Measurements from ENCODE around the gene PAK5.

The PAK5 gene

GRCh38 chr20:9815632-9816031 lies 23.2 kb downstream of the PAK5 start:
- Mint-ChIP-seq H3K9me3 (no peaks in the 10 kb centered on the region), H3K4me3 (no peak overlapping the region)
- no peak for ATAC-seq

GRCh38 chr20:9810738-9811137 lies 28.1 kb downstream of the PAK5 start:
- no peak for ATAC-seq

More at GRCh38 chr20:9815632-9816031, 23.2 kb downstream of the PAK5 start:
- Mint-ChIP-seq H3K27me3 (no peaks in the 10 kb centered on the region), H3K36me3 (no peaks in the 10 kb centered on the region), H3K27ac (no peak overlapping the region), H3K4me1 (no peaks in the 10 kb centered on the region)

GRCh38 chr20:9809271-9809670 lies 29.6 kb downstream of the PAK5 start:
- ATAC-seq, result no peak
- no peaks in the 10 kb centered on the region for H3K4me1 Mint-ChIP-seq

More at GRCh38 chr20:9810738-9811137, 28.1 kb downstream of the PAK5 start:
- H3K9me3 Mint-ChIP-seq, result peaks cover 3% of the 10 kb centered on the region
- no peaks in the 10 kb centered on the region for H3K4me1 Mint-ChIP-seq
- no peaks in the 10 kb centered on the region for H3K27me3 Mint-ChIP-seq
- H3K36me3 Mint-ChIP-seq, result no peaks in the 10 kb centered on the region
- no peak overlapping the region for H3K4me3 Mint-ChIP-seq
- H3K27ac Mint-ChIP-seq, result no peak overlapping the region

GRCh38 chr20:9808166-9808565 lies 30.7 kb downstream of the PAK5 start:
- no peak for ATAC-seq
- no peak overlapping the region for H3K27ac Mint-ChIP-seq
- no peaks in the 10 kb centered on the region for H3K4me1 Mint-ChIP-seq
- no peaks in the 10 kb centered on the region for H3K36me3 Mint-ChIP-seq
- no peaks in the 10 kb centered on the region for H3K27me3 Mint-ChIP-seq
- H3K4me3 Mint-ChIP-seq, result no peak overlapping the region
- peaks cover 3% of the 10 kb centered on the region for H3K9me3 Mint-ChIP-seq

More at GRCh38 chr20:9809271-9809670, 29.6 kb downstream of the PAK5 start:
- Mint-ChIP-seq H3K27ac (no peak overlapping the region), H3K9me3 (peaks cover 3% of the 10 kb centered on the region), H3K36me3 (no peaks in the 10 kb centered on the region), H3K4me3 (no peak overlapping the region), H3K27me3 (no peaks in the 10 kb centered on the region)

GRCh38 chr20:9807136-9807535 lies 31.7 kb downstream of the PAK5 start:
- Mint-ChIP-seq H3K27ac (no peak overlapping the region), H3K4me3 (no peak overlapping the region), H3K36me3 (no peaks in the 10 kb centered on the region), H3K4me1 (no peaks in the 10 kb centered on the region), H3K9me3 (peaks cover 3% of the 10 kb centered on the region), H3K27me3 (no peaks in the 10 kb centered on the region)
- no peak for ATAC-seq

GRCh38 chr20:9800421-9800820 lies 38.5 kb downstream of the PAK5 start:
- Mint-ChIP-seq H3K4me3 (no peak overlapping the region), H3K4me1 (no peaks in the 10 kb centered on the region), H3K9me3 (peaks cover 11% of the 10 kb centered on the region), H3K36me3 (no peaks in the 10 kb centered on the region), H3K27me3 (no peaks in the 10 kb centered on the region), H3K27ac (no peak overlapping the region)
- ATAC-seq, result no peak

- Mint-ChIP-seq H3K27ac (no peak overlapping the region), H3K36me3 (no peaks in the 10 kb centered on the region), H3K27me3 (no peaks in the 10 kb centered on the region), H3K4me1 (no peaks in the 10 kb centered on the region), H3K4me3 (no peak overlapping the region), H3K9me3 (peaks cover 11% of the 10 kb centered on the region)
- ATAC-seq, result no peak
Observed at GRCh38 chr20:9794831-9795230, 44.0 kb downstream of the PAK5 start.

- Mint-ChIP-seq H3K4me1 (no peaks in the 10 kb centered on the region), H3K36me3 (no peaks in the 10 kb centered on the region), H3K9me3 (peaks cover 7% of the 10 kb centered on the region), H3K27ac (no peak overlapping the region), H3K27me3 (no peaks in the 10 kb centered on the region), H3K4me3 (no peak overlapping the region)
- ATAC-seq, result no peak
Observed at GRCh38 chr20:9792674-9793073, 46.2 kb downstream of the PAK5 start.

- Mint-ChIP-seq H3K36me3 (no peaks in the 10 kb centered on the region), H3K4me1 (no peaks in the 10 kb centered on the region), H3K4me3 (no peak overlapping the region), H3K27me3 (no peaks in the 10 kb centered on the region), H3K27ac (no peak overlapping the region), H3K9me3 (no peaks in the 10 kb centered on the region)
- no peak for ATAC-seq
Observed at GRCh38 chr20:9789131-9789530, 49.7 kb downstream of the PAK5 start.

- H3K4me1 Mint-ChIP-seq, result no peaks in the 10 kb centered on the region
- H3K36me3 Mint-ChIP-seq, result no peaks in the 10 kb centered on the region
- H3K4me3 Mint-ChIP-seq, result no peak overlapping the region
- H3K9me3 Mint-ChIP-seq, result peaks cover 7% of the 10 kb centered on the region
- no peak for ATAC-seq
- no peak overlapping the region for H3K27ac Mint-ChIP-seq
- no peaks in the 10 kb centered on the region for H3K27me3 Mint-ChIP-seq
Observed at GRCh38 chr20:9775176-9775575, 63.7 kb downstream of the PAK5 start.

GRCh38 chr20:9769954-9770353 lies 68.9 kb downstream of the PAK5 start:
- no peaks in the 10 kb centered on the region for H3K36me3 Mint-ChIP-seq
- no peak for ATAC-seq
- no peaks in the 10 kb centered on the region for H3K4me1 Mint-ChIP-seq
- no peak overlapping the region for H3K4me3 Mint-ChIP-seq
- no peaks in the 10 kb centered on the region for H3K27me3 Mint-ChIP-seq
- H3K27ac Mint-ChIP-seq, result no peak overlapping the region
- H3K9me3 Mint-ChIP-seq, result no peaks in the 10 kb centered on the region

GRCh38 chr20:9761476-9761875 lies 77.4 kb downstream of the PAK5 start:
- peaks cover 2% of the 10 kb centered on the region for H3K9me3 Mint-ChIP-seq
- no peak for ATAC-seq
- no peaks in the 10 kb centered on the region for H3K36me3 Mint-ChIP-seq
- no peaks in the 10 kb centered on the region for H3K4me1 Mint-ChIP-seq
- no peak overlapping the region for H3K4me3 Mint-ChIP-seq
- no peaks in the 10 kb centered on the region for H3K27me3 Mint-ChIP-seq
- H3K27ac Mint-ChIP-seq, result no peak overlapping the region

GRCh38 chr20:9759392-9759791 lies 79.5 kb downstream of the PAK5 start:
- Mint-ChIP-seq H3K4me3 (no peak overlapping the region), H3K27ac (no peak overlapping the region), H3K27me3 (no peaks in the 10 kb centered on the region), H3K4me1 (no peaks in the 10 kb centered on the region), H3K9me3 (peaks cover 2% of the 10 kb centered on the region), H3K36me3 (no peaks in the 10 kb centered on the region)
- no peak for ATAC-seq

GRCh38 chr20:9758752-9759151 lies 80.1 kb downstream of the PAK5 start:
- Mint-ChIP-seq H3K9me3 (peaks cover 2% of the 10 kb centered on the region), H3K27ac (no peak overlapping the region), H3K4me1 (no peaks in the 10 kb centered on the region), H3K36me3 (no peaks in the 10 kb centered on the region), H3K4me3 (no peak overlapping the region), H3K27me3 (no peaks in the 10 kb centered on the region)
- ATAC-seq, result no peak

GRCh38 chr20:9756660-9757059 lies 82.2 kb downstream of the PAK5 start:
- Mint-ChIP-seq H3K4me3 (no peak overlapping the region), H3K9me3 (peaks cover 6% of the 10 kb centered on the region), H3K36me3 (no peaks in the 10 kb centered on the region), H3K27me3 (no peaks in the 10 kb centered on the region), H3K27ac (no peak overlapping the region), H3K4me1 (no peaks in the 10 kb centered on the region)
- ATAC-seq, result no peak

GRCh38 chr20:9755301-9755700 lies 83.6 kb downstream of the PAK5 start:
- no peaks in the 10 kb centered on the region for H3K27me3 Mint-ChIP-seq
- H3K36me3 Mint-ChIP-seq, result no peaks in the 10 kb centered on the region
- H3K27ac Mint-ChIP-seq, result no peak overlapping the region
- peaks cover 6% of the 10 kb centered on the region for H3K9me3 Mint-ChIP-seq
- no peak overlapping the region for H3K4me3 Mint-ChIP-seq
- no peaks in the 10 kb centered on the region for H3K4me1 Mint-ChIP-seq
- ATAC-seq, result no peak

- H3K27me3 Mint-ChIP-seq, result no peaks in the 10 kb centered on the region
- peaks cover 4% of the 10 kb centered on the region for H3K9me3 Mint-ChIP-seq
- H3K36me3 Mint-ChIP-seq, result no peaks in the 10 kb centered on the region
Observed at GRCh38 chr20:9744551-9744950, 94.3 kb downstream of the PAK5 start.

More at GRCh38 chr20:9744551-9744950, 94.3 kb downstream of the PAK5 start:
- no peak overlapping the region for H3K4me3 Mint-ChIP-seq
- no peak overlapping the region for H3K27ac Mint-ChIP-seq
- ATAC-seq, result no peak
- H3K4me1 Mint-ChIP-seq, result no peaks in the 10 kb centered on the region
